Measurements from ENCODE around the gene KCNQ1OT1. TPM values are rescaled to one million over a fixed set of nuclear protein-coding genes. Genes with fewer than 3 reads are reported as not detected.

Gene KCNQ1OT1
- total and polyA plus RNA-seq, 12 donors, result 0.01 to 0.73 (median 0.43) TPM

DNA sequence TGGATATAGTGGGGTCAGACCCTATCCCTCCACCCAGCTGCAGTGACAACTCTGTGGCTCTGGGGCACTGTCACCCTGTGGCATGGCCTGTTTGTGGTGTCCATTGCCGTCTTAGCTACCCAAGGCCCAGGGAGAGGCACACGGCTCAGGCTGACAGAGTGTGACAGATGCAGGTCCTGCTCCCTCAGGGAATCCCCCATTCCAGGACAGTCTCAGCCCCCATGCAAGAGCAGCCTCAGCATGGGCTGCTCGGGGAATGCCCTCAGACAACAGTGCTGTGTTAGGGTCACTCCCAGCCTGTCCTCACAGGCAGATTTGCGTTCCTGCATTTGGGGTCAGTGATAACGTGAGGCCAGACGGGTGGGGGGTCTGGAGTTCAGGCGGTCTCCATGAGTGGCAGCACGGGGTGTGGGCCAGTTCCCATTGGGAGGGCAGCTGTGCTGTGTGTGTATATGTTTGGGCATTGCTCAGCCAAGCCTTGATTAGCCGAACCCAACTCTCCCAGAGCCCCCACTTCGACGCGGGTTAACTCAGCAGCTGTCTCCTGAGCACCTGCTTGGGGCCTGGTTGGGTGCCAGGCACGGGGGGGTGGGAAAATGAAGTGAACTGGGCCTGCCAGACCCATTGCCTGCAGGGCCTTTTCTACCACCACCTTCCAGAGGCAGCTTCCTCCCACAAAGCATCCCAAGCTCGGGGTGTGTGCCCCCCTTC is 5.3 kb upstream of the KCNQ1OT1 start:
- Histone ChIP-seq H3K36me3 (no peaks in the 10 kb centered on the region), H3K9me3 (peaks cover 0 to 10% (median 2%) of the 10 kb centered on the region in 11 donors), H3K27ac (no peak overlapping the region), H3K4me3 (no peak overlapping the region), H3K4me1 (peaks cover 0 to 27% (median 10%) of the 10 kb centered on the region in 9 donors), H3K27me3 (no peaks in the 10 kb centered on the region)
- 91 to 92% methylated on average over 14 of the region's 14 CpGs for WGBS, 2 donors
- TF ChIP-seq, protein P1, sequence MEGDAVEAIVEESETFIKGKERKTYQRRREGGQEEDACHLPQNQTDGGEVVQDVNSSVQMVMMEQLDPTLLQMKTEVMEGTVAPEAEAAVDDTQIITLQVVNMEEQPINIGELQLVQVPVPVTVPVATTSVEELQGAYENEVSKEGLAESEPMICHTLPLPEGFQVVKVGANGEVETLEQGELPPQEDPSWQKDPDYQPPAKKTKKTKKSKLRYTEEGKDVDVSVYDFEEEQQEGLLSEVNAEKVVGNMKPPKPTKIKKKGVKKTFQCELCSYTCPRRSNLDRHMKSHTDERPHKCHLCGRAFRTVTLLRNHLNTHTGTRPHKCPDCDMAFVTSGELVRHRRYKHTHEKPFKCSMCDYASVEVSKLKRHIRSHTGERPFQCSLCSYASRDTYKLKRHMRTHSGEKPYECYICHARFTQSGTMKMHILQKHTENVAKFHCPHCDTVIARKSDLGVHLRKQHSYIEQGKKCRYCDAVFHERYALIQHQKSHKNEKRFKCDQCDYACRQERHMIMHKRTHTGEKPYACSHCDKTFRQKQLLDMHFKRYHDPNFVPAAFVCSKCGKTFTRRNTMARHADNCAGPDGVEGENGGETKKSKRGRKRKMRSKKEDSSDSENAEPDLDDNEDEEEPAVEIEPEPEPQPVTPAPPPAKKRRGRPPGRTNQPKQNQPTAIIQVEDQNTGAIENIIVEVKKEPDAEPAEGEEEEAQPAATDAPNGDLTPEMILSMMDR (IDR thresholded peaks at IDR 0.05), result no peak
- ATAC-seq (no peak), DNase-seq (no peak)
- intact Hi-C loops (cut with DNase I), result loop anchor here in 1 of 10 donors (10.0 kb wide), 1 partner anchor 60 kb away; no protein-coding TSS in a partner anchor

DNA sequence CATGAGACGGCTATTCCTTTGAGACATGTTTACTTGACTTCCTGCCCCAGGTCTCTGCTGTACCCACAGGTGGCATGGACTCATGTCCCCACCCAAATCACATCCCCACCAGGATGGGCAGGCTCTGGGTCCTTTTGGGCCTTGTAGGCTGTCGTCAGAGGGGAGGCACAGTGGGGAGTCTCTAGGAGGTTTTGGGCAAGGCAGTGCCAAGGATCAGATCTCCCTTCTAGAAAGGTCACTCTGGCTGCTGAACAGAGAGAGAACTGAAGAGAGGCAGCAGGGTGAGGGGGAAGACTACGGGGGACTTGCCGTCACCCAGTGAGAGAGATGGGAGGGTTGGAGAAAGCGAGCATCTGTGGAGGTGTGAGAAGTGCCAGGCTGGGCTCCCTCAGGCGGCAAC is 4.6 kb upstream of the KCNQ1OT1 start:
- intact Hi-C loops (cut with DNase I), result loop anchor here in 1 of 10 donors (10.0 kb wide), 1 partner anchor 60 kb away; no protein-coding TSS in a partner anchor
- Histone ChIP-seq H3K27me3 (no peaks in the 10 kb centered on the region), H3K9me3 (peaks cover 0 to 9% (median 0%) of the 10 kb centered on the region in 11 donors), H3K4me1 (peaks cover 0 to 27% (median 10%) of the 10 kb centered on the region in 9 donors), H3K36me3 (no peaks in the 10 kb centered on the region), H3K27ac (no peak overlapping the region), H3K4me3 (no peak overlapping the region)
- ATAC-seq, result no peak
- 96 to 98% methylated on average over 6 of the region's 6 CpGs for WGBS, 2 donors
- TF ChIP-seq, protein P1 (IDR thresholded peaks at IDR 0.05), result no peak
- no peak for DNase-seq

GRCh38 chr11:2703363-2704141 is 3.8 kb upstream of the KCNQ1OT1 start:
- DNase-seq, result no peak
- TF ChIP-seq, protein P1 (IDR thresholded peaks at IDR 0.05), result no peak
- 63 to 65% methylated on average over 16 of the region's 16 CpGs for WGBS, 2 donors

DNA sequence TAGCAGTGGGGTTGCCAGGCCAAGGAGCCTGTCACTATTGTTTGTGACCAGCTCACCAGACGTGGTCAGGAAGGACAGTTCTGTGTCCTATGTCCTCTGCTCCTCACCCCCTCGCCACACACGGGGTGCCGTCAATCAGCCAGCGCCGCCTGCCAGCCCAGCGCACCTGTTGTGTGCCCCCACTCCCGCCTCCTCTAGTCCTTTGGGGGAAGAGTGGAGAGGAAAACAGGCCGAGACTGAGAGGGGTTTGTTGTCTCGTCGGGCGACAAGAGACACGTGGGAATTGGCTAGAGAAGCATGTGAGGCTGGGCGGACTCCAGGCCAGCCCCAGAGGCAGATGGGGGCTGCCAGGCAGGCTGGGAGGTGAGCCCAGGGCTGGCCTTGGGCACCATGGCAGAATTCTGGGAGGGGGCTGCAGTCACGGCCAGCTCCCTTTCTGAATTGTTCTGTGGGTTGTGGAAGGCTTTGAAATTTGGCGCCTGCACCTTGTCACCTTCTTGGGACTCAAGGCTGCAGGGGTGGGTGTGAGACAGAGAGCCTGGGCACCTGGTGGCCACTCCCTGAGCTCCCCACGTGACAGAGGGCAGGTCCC is 3.1 kb upstream of the KCNQ1OT1 start:
- Histone ChIP-seq H3K9me3 (peaks cover 0 to 9% (median 0%) of the 10 kb centered on the region in 11 donors), H3K4me1 (peaks cover 0 to 21% (median 5%) of the 10 kb centered on the region in 9 donors), H3K27me3 (no peaks in the 10 kb centered on the region), H3K4me3 (no peak overlapping the region), H3K27ac (no peak overlapping the region), H3K36me3 (no peaks in the 10 kb centered on the region)
- 91% methylated on average over 17 of the region's 17 CpGs for WGBS, 2 donors
- TF ChIP-seq, protein P1 (IDR thresholded peaks at IDR 0.05), result no peak
- intact Hi-C loops (cut with DNase I), result loop anchor here in 1 of 10 donors (10.0 kb wide), 1 partner anchor 62 kb away; no protein-coding TSS in a partner anchor
- ATAC-seq, result no peak
- no peak for DNase-seq

More at GRCh38 chr11:2703363-2704141, 3.8 kb upstream of the KCNQ1OT1 start:
- Histone ChIP-seq H3K9me3 (peaks cover 0 to 9% (median 0%) of the 10 kb centered on the region in 11 donors), H3K27ac (no peak overlapping the region), H3K4me3 (no peak overlapping the region), H3K27me3 (no peaks in the 10 kb centered on the region), H3K36me3 (no peaks in the 10 kb centered on the region), H3K4me1 (peaks cover 0 to 25% (median 6%) of the 10 kb centered on the region in 9 donors)
- intact Hi-C loops (cut with DNase I), result loop anchor here in 1 of 10 donors (10.0 kb wide), 1 partner anchor 61 kb away; no protein-coding TSS in a partner anchor
- ATAC-seq, result no peak

Data from heart right ventricle (tissue), 16 donors.